Mammary microvascular endothelial cell (primary cell): ENCODE data around the gene MED13. TPM values are rescaled to one million over a fixed set of nuclear protein-coding genes. Genes with fewer than 3 reads are reported as not detected.

Experiments
- total RNA-seq: library from RNA; depleted of rRNA; stranded (reverse); fragments of >200 nt; gene quantifications from 2 replicates; pipeline ENCODE4 v1.2.3, GENCODE V29; 2015

MED13 gene, protein sequence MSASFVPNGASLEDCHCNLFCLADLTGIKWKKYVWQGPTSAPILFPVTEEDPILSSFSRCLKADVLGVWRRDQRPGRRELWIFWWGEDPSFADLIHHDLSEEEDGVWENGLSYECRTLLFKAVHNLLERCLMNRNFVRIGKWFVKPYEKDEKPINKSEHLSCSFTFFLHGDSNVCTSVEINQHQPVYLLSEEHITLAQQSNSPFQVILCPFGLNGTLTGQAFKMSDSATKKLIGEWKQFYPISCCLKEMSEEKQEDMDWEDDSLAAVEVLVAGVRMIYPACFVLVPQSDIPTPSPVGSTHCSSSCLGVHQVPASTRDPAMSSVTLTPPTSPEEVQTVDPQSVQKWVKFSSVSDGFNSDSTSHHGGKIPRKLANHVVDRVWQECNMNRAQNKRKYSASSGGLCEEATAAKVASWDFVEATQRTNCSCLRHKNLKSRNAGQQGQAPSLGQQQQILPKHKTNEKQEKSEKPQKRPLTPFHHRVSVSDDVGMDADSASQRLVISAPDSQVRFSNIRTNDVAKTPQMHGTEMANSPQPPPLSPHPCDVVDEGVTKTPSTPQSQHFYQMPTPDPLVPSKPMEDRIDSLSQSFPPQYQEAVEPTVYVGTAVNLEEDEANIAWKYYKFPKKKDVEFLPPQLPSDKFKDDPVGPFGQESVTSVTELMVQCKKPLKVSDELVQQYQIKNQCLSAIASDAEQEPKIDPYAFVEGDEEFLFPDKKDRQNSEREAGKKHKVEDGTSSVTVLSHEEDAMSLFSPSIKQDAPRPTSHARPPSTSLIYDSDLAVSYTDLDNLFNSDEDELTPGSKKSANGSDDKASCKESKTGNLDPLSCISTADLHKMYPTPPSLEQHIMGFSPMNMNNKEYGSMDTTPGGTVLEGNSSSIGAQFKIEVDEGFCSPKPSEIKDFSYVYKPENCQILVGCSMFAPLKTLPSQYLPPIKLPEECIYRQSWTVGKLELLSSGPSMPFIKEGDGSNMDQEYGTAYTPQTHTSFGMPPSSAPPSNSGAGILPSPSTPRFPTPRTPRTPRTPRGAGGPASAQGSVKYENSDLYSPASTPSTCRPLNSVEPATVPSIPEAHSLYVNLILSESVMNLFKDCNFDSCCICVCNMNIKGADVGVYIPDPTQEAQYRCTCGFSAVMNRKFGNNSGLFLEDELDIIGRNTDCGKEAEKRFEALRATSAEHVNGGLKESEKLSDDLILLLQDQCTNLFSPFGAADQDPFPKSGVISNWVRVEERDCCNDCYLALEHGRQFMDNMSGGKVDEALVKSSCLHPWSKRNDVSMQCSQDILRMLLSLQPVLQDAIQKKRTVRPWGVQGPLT (N-terminal part only)
- 17.0 and 18.7 TPM in 2 replicates for total RNA-seq

DNA sequence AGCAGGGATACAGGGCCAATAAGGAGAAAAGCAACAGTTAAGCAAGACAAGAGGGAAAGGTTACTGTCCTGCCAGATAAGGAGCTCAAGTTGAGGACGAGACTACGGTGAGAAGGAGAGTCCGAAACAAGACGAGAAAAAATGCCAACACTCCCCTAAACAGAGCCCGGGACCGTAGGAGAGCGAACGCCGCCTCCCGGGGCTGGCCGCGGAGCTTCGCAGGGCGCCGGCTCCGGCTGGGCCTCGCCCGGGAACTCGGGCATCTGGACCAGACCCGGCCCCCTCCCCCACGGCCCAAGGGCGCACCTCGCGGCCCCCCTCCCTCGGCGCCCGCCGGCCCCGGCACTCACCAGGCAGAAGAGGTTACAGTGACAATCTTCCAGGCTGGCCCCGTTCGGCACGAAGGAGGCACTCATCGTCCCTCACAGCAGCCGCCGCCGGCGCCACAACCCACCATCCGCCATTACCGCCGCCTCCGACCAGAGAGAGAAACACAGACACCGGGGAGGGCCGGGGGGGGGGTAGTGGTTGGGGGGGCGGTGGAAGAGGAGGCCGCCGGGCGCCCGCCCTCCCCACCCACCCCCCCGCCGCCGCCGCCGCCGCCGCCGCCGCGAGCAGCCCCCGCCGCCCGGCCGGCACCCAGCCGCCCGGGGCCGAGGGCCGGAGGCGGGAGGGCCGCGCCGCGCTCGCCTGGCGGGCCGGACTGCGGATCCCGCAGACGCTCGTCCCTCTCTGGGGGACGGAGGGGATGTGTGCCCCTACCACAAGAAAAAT lies at the start of gene MED13:
MED13 (minus strand) TSS at position 488 of the 773 bp plus-strand sequence; CDS start at position 415, 73 bp downstream.

DNA sequence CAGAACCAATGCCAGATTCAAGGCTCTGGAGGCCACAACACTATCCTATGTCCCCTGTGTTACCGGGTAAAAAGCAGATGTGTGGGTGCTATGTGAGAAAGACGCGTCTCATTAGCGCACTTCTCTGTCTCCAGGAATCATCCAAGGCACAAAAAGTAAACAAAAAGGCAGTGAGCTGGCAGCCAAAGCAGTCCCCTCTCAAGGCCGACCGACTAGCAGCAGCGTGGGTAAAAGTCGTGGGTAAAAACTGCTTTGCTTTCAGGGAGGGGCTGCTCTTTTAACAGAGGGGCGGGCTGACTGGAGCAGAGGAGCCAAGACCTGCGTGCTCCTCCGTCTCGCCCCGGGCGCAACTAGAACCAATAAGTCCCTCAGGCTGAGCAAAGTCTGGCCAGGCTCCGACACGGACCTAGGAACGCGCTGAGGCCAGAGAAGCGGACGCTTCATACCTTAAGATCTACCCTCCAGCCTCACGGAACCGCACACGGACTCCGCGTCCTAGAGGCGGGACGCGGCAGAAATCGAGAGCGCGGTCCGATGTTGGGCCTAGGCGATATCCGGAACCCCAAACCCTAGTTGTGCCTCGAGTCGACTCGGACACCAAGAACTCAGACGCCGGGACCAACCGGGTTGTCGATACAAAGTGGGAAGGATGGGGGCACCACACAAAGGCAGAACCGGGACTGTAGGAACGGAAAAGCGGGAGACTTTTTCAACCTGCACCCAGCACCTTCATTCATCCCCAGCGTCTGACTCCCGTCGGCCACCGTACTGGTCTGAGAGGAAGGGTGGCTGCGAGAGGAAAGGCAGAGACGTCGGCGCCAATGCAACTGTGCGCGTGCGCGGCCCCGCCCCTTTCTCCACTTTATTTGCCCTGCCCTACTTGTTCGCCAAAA lies 137.6 kb downstream of the MED13 start, which contains the start of gene INTS2:
INTS2 (minus strand) TSS at position 775 of the 893 bp plus-strand sequence. CDS start 1,338 bp downstream, outside the sequence.

Other genes with a start within 250 kb of the MED13 start
- gene BRIP1, start 201.8 kb downstream of the MED13 start, total RNA-seq: 7.3 and 7.6 TPM in 2 replicates
- 11.5 and 12.2 TPM in 2 replicates for gene INTS2, start 137.3 kb downstream of the MED13 start, total RNA-seq